GM18507 (cell line): ENCODE measurements around the gene SYTL2.
"Not testable (repeated sequence)": the region's sequence is repeated elsewhere in the genome, so short reads cannot be mapped to it uniquely, and the experiment has no call there.

Experiments used
- DNase-seq: peaks from one replicate; pipeline ENCODE4 v3.0.0; 2011; ENCODE audit warnings: low read depth; ENCODE audit not compliant: insufficient read length; ENCODE audit errors: extremely low spot score
- FAIRE-seq: peaks from 2 replicates; lab custom pipeline; 2011; peaks lifted over from hg19 to GRCh38; lab: Jason Lieb, UNC

The SYTL2 gene

DNA sequence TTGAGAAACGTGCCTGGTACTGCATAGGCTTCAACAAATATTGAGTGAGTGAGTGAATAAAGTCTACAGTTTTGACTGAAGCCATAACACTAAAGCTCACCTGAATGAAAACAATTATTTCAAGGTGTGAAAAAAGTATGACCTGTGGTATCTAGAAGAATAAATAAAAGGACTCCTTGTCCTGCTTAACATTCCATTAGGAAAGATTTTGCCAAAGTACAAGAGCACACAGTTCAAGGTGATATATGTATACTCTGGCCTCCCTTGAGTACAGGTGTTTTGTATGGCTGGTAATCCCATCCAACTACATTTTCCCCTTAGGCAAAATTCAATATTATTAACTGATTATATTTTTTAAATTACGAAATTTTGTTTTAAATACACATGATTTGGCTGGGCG is 144.3 kb downstream of the SYTL2 start:
- FAIRE-seq (no peak), DNase-seq (no peak)

DNA sequence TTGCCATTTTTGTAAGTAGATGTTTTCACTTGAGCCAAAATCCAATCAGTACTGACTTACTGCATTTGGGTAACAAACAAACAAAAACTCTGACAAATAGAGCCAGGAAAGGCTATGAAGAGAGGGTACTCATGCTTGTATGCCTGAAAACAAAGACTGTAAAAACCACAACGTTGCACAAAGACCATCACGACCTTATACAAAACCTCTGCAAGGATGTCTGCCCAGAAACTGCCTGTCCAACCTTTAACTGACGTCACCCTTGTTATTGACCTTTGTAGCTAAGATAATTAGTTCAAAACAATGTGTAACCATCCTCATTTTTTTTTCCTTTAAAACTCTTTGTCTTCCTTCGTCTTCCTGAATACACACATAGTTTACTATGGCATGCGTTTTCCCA is 145.2 kb downstream of the SYTL2 start:
- no peak for DNase-seq
- FAIRE-seq = no peak

DNA sequence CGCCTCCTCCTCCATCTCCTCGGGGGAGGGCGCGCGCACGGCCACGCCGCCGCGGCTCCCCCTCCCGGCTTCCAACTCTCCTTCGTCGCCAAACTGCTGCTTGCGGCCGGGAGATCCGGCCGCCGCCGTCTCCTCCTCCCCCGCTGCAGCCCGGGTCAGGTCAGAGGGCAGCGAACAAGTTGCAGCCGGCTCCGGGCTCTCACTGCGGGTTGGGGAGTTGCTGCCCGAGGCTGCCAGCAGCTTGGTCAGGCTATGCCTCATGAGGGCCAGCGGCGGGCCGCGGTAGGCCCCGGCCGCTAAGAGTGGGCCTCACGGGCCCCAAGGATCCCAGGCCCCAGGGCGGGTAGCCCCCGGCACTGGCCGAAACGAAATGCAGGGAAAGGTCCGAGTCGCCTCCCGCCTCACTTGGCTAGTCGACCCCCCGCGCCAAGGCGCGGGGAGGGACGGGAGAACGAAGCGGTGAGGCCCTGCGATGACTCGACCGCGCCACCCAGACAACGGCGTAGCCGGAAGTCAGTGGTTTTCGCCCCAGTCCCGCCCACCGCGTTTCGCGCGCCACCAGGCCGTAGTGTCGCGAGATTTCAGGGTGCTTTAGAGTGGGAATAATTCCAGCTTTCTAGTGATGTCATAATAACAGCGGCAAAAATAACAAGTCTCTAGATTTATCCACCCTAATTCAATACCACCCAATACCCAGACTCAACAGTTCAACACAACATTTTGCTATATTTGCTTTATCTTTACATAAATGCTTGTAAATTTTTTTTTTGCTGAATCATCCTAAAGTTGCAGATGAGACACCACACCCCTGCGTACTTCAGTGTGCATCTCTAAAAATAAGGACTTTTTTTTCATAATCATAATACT is 146.1 kb downstream of the SYTL2 start, which contains the start of gene CREBZF:
CREBZF (minus strand) TSS at position 515 of the 867 bp plus-strand sequence; CDS start at position 261, 254 bp downstream.
- FAIRE-seq (peak; percentile 95), DNase-seq (peak; percentile 86)

DNA sequence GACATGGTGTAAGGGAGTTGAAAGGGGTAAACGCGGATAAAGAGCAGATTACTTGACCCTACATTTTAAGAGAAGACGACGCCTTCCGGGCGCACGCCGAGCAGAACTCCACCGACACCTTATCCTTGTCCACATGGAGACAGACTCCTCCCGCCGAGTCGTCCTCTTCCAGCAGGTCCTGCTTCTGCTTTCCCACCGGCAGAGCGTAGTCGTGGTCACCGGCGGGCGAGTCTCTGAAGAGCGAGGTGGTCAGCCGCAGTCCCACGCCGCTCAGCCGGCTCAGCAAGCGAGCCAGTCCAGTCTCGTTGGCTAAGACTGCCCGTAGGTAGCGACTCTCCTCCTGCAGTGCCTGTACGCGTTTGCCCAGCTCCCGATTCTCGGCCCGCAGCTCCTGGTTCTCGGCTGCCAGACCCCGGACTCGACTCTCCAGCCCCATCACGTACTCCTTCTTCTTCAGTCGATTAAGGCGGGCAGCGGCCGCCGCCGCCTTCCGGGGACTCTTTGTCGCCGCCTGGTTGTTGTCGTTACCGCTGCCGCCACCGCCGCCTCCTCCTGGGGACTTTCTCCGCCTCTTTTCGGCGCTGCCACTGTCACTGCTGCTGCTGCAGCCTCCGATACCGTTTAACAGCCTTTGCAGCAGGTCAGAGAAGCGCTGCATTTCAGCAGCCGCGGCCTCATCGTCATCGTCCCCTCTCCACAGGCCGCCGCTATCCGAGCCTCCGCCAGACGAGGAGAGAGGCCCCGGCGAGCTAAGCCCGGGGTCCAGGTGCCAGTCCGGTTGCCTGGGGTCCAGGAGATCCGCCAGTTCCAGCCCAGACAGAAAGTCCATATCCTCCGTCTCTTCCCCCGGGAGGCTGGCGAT is 147.0 kb downstream of the SYTL2 start:
- FAIRE-seq = peak; percentile 67
- DNase-seq = peak; percentile 57

DNA sequence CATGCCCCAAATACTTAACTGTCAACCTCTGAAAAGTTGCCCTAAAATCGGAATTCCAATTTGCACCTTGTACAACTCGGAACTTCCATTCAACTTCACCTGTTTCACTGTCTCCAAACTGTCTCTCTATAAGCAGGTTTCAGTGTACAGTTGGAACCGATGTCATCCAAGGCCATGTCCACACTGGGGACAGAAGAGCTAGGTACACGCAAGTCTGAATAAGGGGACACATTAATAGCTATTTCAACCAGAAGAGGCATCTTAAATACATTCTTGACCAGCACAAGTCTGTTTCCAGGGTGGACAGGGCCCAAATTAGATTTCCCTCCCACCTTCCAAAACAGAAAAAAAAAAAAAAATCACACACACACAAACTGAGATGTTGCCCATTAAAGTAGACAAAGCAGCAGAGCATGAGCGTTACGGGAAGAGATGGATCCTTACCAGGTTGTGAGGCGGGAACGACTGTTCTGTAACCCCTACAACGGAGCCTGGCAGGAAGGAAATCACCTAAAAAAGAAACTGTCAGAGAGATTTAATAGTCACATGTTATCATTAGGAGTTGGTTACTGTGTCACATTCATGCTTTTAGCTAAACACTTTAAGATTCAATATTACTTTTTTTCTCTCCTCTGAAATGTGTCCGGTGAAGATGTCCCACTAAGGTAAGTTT is 147.7 kb downstream of the SYTL2 start:
- FAIRE-seq (no peak), DNase-seq (no peak)

DNA sequence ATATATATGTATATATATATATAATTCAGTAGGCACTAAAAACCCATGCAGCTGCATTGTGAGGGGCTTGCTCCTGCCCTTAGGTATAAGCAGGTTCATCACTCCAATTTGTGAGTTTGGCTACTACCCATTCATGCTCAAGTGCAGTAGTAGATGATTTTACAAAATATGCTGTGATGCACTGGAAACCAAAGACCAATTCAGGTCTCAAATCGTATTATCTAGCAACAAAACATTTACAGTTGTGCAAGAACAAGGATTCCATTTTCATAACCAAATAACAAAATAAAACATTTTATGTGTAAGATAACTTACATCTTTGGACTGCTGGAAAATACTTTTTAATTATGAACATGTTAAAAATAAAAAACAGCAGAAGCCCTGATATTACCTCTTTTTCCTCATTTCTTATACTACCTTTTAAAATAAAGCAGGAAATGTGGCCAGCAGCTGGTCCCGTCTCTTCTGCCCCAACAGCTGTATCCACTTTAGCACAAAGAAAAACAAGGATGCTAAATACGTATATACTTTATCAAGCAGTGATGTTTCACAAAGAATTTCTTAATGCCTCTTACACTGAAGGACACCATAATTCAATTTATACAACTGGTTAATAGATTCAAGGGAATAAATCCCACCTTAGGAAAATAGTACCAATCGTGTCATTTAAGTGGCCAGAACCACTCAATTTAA is 148.8 kb downstream of the SYTL2 start:
- no peak for DNase-seq
- no peak for FAIRE-seq

DNA sequence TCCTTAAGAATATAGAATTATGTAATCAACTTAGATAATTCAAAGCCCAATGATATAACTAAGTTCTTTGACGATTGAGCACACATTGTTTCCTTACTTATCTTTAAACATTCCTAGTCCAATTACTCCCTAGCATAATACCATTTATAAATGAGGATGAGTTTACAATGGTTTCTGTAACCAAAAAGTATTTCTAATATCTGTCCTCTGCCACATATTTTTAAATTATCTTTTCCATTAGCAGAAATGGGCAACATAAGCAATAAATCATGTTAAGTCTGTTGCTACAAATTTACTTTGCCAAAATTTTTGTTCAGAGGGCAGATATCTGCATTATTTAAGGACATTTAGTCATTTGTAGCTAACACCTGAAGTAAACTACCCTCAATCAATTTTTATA is 152.8 kb downstream of the SYTL2 start:
- no peak for FAIRE-seq
- DNase-seq = no peak

DNA sequence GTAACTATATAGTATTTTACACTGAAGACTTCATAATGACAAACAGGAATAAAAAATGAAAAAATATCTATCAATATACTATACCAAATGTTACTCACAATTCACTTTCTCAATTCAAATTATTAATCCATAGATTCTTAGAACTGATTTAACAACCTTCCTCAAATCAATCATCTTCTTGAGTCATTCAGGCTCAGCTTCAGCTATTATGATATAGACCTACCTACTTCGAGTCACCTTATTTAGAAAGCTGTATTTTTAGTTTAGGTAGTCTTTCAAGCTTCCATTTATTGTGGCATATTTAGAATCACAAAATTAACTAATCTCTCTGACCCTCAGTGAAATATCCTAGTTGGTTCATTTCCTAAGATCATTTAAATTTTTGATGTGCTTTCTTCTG is 154.2 kb downstream of the SYTL2 start:
- DNase-seq (no peak), FAIRE-seq (no peak)

DNA sequence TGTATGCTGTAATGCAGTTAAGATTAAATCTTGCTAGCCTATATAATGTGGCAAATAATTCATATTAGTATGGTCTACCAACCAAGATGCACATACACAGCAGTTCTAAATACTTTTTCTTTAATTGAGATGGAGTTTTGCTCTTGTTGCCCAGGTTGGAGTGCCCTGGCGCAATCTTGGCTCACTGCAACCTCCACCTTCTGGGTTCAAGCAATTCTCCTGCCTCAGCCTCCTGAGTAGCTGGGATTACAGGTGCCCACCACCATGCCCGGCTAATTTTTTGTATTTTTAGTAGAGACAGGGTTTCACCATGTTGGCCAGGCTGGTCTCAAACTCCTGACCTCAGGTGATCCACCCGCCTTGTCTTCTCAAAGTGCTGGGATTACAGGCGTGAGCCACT is 156.6 kb downstream of the SYTL2 start:
- not testable (repeated sequence) for FAIRE-seq, DNase-seq

DNA sequence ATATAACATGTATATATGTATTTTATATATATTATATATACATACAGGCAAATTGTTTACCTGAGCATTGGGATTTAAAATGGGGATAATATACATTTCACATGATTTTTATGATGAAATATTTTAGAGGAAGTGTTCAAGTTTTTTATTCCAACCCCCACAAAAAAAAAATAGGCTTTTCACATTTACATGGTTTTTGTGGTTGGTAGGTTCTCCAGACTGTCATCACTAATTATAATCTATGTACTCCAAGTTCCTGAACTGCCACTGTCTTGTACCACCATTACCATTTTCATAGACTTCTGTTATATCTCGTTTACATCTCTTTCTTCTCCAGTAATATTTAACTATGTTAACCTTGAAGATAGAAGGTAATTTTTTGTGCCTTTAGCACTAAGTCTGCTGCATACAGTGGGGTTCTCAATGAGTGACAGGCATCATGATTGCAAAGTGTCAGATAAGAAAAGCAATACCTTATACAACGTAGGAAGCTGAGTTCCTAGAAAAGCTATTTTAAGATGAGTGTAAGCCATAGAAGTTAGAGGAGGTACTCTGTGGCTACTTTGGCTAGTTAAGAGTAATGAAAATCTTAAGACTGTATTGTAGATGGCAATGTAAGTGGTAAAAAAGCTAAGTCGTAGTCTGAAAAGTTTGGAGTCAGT is 158.0 kb downstream of the SYTL2 start:
- DNase-seq (no peak), FAIRE-seq (no peak)

DNA sequence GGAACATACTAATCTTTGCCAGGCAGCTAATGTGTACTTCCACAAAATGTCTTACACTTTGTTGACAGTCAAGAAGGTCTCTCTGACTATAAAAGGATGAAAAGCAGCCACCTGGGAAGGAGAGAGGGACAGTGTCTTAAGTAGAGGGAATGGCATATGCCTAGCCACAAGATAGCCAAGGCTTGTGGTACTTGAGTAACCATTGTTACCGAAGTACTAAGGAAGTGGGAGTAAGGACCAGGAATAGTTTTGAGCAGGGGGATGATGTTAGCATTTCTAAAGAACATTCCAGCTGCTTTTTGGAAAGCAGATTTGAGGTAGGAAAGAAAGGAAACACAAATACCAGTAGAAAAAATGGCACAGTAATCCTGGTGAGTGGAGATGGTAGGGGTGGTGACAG is 159.8 kb downstream of the SYTL2 start:
- DNase-seq = no peak
- no peak for FAIRE-seq

DNA sequence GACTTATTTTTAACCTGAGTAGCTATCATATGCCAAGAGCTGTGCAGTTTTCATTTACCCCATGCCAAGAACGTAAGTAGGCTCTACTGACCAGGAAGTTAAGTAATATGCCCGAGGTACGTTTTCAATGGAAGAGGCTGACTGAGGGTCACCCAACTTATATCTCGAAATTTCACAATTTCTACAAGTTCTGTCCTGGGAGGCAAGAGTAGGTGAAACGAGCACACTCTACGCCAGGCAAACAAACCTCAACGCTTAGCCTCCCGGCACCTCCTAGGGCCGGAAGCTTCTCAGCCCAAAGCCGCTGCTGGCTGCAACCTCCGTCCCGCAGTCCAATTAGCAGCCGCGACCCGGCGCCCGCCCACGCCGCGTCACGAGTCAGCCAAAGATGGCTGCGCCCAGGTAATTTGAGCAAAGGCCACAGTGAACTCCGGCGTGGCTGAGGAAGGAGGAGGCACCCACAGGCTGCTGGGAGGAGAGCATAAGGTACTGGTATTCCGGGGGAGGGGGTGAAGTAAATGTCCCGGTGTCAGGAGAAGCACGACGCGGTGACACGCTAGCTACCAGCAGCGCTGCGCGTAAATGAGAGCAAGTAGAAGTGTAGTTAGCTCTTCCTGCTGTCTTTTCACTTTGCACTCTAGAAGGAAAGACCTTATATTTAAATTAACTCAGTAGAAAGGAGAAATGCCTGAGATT is 163.2 kb downstream of the SYTL2 start, which contains the start of gene TMEM126A:
TMEM126A (plus strand) TSS at position 364 of the 696 bp plus-strand sequence. CDS start 2,289 bp downstream, outside the sequence.
- DNase-seq (peak; percentile 80), FAIRE-seq (peak; percentile 95)

DNA sequence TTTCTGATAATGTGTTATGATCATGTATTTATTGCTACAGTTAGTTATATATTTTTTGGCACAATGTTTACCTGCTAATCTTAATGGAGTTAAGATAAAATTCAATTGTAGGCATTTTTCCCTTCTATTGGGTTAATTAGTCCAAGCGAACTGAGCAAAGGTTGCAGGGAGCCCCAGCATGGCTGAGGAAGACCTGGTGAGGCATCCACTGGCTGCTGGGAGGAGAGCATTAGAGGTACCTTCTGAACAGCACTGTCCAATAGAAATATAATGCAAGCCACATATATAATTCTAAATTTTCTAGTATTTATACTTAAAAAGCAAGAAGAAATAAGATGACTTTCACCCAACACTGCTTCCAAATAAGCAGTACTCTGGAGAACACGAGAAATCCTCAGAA is 163.9 kb downstream of the SYTL2 start:
- FAIRE-seq (no peak), DNase-seq (no peak)
